BJ (cell line): ENCODE data around the gene GPR17. TPM values are rescaled to one million over a fixed set of nuclear protein-coding genes. Genes with fewer than 3 reads are reported as not detected.

Experiments
- CTCF ChIA-PET: fragments of 350-600 bp; formaldehyde crosslinking; extraction: SDS; loops from one replicate; lab custom pipeline; 2021; ENCODE audit warnings: antibody characterized with exemption, inconsistent platforms; lab: Yijun Ruan, JAX
- POLR2A ChIA-PET: fragments of 300-600 bp; sonication (Branson Sonifier 250); formaldehyde crosslinking; extraction: SDS; loops from one replicate; lab custom pipeline; 2021; ENCODE audit warnings: antibody characterized with exemption; lab: Charles Lee
- DNase-seq: peaks from one replicate; pipeline ENCODE4 v3.0.0-alpha.2; 2011; ENCODE audit warnings: low read depth
- H3K27me3 ChIP-seq: 2 replicates; pipeline ENCODE4 v1.6.0; 2011; ENCODE audit warnings: low read length; ENCODE audit not compliant: control insufficient read depth, insufficient read depth
- H3K36me3 ChIP-seq: 2 replicates; pipeline ENCODE4 v1.5.1; 2011; ENCODE audit warnings: low read length; ENCODE audit not compliant: control insufficient read depth, insufficient read depth
- H3K4me3 ChIP-seq: 2 replicates; pipeline ENCODE4 v1.5.1; 2011; ENCODE audit warnings: low read depth, mild to moderate bottlenecking, control low read depth, low read length
- polyA plus RNA-seq: library from polyadenylated mRNA; depleted of rRNA; stranded (reverse); fragments of >200 nt; gene quantifications from 2 replicates; pipeline ENCODE4 v1.2.3, GENCODE V29; 2011
- TF ChIP-seq, protein P1 (sequence below): IDR thresholded peaks from 2 replicates; pipeline ENCODE4 v1.5.1; 2011; ENCODE audit warnings: low read depth, mild to moderate bottlenecking, control low read depth, inconsistent platforms, low read length, moderate library complexity; ENCODE audit not compliant: insufficient read depth

Gene GPR17
- polyA plus RNA-seq, 1 experiment, result not detected

DNA sequence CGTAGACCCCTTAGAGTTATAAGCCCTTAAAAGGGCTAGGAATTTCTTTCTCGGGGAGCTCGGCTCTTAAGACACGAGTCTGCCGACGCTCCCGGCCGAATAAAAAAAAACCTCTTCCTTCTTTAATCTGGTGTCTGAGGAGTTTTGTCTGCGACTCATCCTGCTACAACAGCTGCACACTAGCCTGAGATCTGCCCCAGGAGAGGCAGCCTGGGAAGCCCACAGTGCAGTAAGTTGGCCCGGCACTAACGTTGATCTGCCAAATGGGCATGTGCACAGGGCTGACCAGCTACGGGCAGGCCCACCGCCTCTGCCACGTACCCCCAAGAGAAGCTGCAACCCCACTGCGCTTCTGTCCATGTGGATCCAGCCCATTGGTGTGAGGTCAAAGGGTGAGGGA, 37.8 kb downstream of the GPR17 start:
- POLR2A ChIA-PET, result no interaction called here
- Histone ChIP-seq H3K36me3 (no peaks in the 10 kb centered on the region), H3K4me3 (no peak overlapping the region), H3K27me3 (no peaks in the 10 kb centered on the region; the same call in 1 of the 2 replicates)
- DNase-seq, result no peak
- TF ChIP-seq, protein P1, sequence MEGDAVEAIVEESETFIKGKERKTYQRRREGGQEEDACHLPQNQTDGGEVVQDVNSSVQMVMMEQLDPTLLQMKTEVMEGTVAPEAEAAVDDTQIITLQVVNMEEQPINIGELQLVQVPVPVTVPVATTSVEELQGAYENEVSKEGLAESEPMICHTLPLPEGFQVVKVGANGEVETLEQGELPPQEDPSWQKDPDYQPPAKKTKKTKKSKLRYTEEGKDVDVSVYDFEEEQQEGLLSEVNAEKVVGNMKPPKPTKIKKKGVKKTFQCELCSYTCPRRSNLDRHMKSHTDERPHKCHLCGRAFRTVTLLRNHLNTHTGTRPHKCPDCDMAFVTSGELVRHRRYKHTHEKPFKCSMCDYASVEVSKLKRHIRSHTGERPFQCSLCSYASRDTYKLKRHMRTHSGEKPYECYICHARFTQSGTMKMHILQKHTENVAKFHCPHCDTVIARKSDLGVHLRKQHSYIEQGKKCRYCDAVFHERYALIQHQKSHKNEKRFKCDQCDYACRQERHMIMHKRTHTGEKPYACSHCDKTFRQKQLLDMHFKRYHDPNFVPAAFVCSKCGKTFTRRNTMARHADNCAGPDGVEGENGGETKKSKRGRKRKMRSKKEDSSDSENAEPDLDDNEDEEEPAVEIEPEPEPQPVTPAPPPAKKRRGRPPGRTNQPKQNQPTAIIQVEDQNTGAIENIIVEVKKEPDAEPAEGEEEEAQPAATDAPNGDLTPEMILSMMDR, result no peak
- CTCF ChIA-PET, result no interaction called here

GRCh38 chr2:127685410-127686080, 39.6 kb downstream of the GPR17 start:
- CTCF ChIA-PET, result interaction anchor here (0.9 kb wide), 1 partner anchor 35 kb away, joined by 3 read pairs; no protein-coding TSS in a partner anchor
- POLR2A ChIA-PET, result interaction anchor here (0.6 kb wide), 1 partner anchor 10 kb away, joined by 3 read pairs; no protein-coding TSS in a partner anchor

GRCh38 chr2:127688405-127688804, 42.5 kb downstream of the GPR17 start:
- CTCF ChIA-PET, result no interaction called here
- Histone ChIP-seq H3K27me3 (no peaks in the 10 kb centered on the region; the same call in 1 of the 2 replicates), H3K4me3 (no peak overlapping the region), H3K36me3 (no peaks in the 10 kb centered on the region)
- POLR2A ChIA-PET, result no interaction called here
- TF ChIP-seq, protein P1, result no peak
- DNase-seq, result no peak

More at GRCh38 chr2:127685410-127686080, 39.6 kb downstream of the GPR17 start:
- Histone ChIP-seq H3K4me3 (no peak overlapping the region), H3K27me3 (no peaks in the 10 kb centered on the region; the same call in 1 of the 2 replicates), H3K36me3 (no peaks in the 10 kb centered on the region)
- no peak for DNase-seq
- TF ChIP-seq, protein P1, result no peak

- Histone ChIP-seq H3K36me3 (no peaks in the 10 kb centered on the region), H3K27me3 (no peaks in the 10 kb centered on the region), H3K4me3 (no peak overlapping the region)
- TF ChIP-seq, protein P1, result no peak
- ChIA-PET CTCF (no interaction called here), POLR2A (no interaction called here)
- DNase-seq, result no peak
These were observed 44.7 kb downstream of the GPR17 start for GRCh38 chr2:127690696-127691095.

- ChIA-PET POLR2A (no interaction called here), CTCF (interaction anchor here (1.7 to 4.4 kb wide), 3 partner anchors 13 to 104 kb away, joined by 4 to 23 read pairs (median 12); no protein-coding TSS in a partner anchor)
- Histone ChIP-seq H3K27me3 (no peaks in the 10 kb centered on the region), H3K4me3 (no peak overlapping the region), H3K36me3 (no peaks in the 10 kb centered on the region)
- TF ChIP-seq, protein P1, result no peak
- no peak for DNase-seq
These were observed 49.0 kb downstream of the GPR17 start for GRCh38 chr2:127694986-127695385.
